Activated CD4-positive, alpha-beta T cell treated with anti-CD3 and anti-CD28 coated beads, Interleukin-2, amount 10 ng/mL, durations not matched to agents 24 days and 14 days (primary cell): Measurements from ENCODE around the gene SDR39U1. TPM values are rescaled to one million over a fixed set of nuclear protein-coding genes. Genes with fewer than 3 reads are reported as not detected.

Source experiments
- DNase-seq: peaks from one replicate; pipeline ENCODE4 v3.0.0; 2022
- H3K27ac Mint-ChIP-seq: one replicate; pipeline ENCODE4 v1.8.0; 2022; ENCODE audit warnings: mild to moderate bottlenecking, mixed read lengths
- H3K27me3 Mint-ChIP-seq: one replicate; pipeline ENCODE4 v1.8.0; 2022; ENCODE audit warnings: mixed read lengths
- H3K36me3 Mint-ChIP-seq: one replicate; pipeline ENCODE4 v1.8.0; 2022; ENCODE audit warnings: low read depth, mild to moderate bottlenecking, mixed read lengths
- H3K4me1 Mint-ChIP-seq: one replicate; pipeline ENCODE4 v1.8.0; 2021; ENCODE audit warnings: mixed read lengths
- H3K4me3 Mint-ChIP-seq: one replicate; pipeline ENCODE4 v1.8.0; 2022; ENCODE audit warnings: mild to moderate bottlenecking, moderate library complexity, mixed read lengths
- H3K9me3 Mint-ChIP-seq: one replicate; pipeline ENCODE4 v1.8.0; 2021; ENCODE audit warnings: mixed read lengths
- intact Hi-C: fragments of 100-400 bp; cut with micrococcal nuclease; formaldehyde crosslinking; loops from one replicate; pipeline ENCODE4 v1.15.1; 2023
- total RNA-seq: library from RNA; stranded (reverse); gene quantifications from 2 replicates; pipeline ENCODE4 v1.2.3, GENCODE V29; 2022

Gene SDR39U1
- total RNA-seq, 1 donor from 2014 or later = 49.7 TPM

- intact Hi-C loops = loop anchor here (10.0 kb wide), 1 partner anchor 324 kb away; the partner anchor contains the start of genes DCAF11 and NRL
- Mint-ChIP-seq H3K4me1 (peaks cover 67% of the 10 kb centered on the region), H3K9me3 (peaks cover 4% of the 10 kb centered on the region), H3K27me3 (peaks cover 2% of the 10 kb centered on the region), H3K36me3 (peaks cover 73% of the 10 kb centered on the region), H3K4me3 (no peak overlapping the region), H3K27ac (peak overlapping the region; percentile 17)
- DNase-seq = peak; percentile 50
Measured at GRCh38 chr14:24438223-24439097, 4.1 kb downstream of the SDR39U1 start.

GRCh38 chr14:24437736-24438067, 4.9 kb downstream of the SDR39U1 start:
- Mint-ChIP-seq H3K9me3 (no peaks in the 10 kb centered on the region), H3K27ac (peak overlapping the region; percentile 75), H3K36me3 (peaks cover 75% of the 10 kb centered on the region), H3K27me3 (peaks cover 2% of the 10 kb centered on the region), H3K4me3 (peak overlapping the region; percentile 24), H3K4me1 (peaks cover 65% of the 10 kb centered on the region)
- intact Hi-C loops = loop anchor here (10.0 kb wide), 1 partner anchor 323 kb away; the partner anchor contains the start of genes DCAF11 and NRL
- DNase-seq = peak; percentile 53

- peak overlapping the region; percentile 77 for H3K27ac Mint-ChIP-seq
- DNase-seq = peak; percentile 72
- H3K36me3 Mint-ChIP-seq = peaks cover 71% of the 10 kb centered on the region
- no peaks in the 10 kb centered on the region for H3K9me3 Mint-ChIP-seq
- H3K27me3 Mint-ChIP-seq = no peaks in the 10 kb centered on the region
- peak overlapping the region; percentile 58 for H3K4me3 Mint-ChIP-seq
- H3K4me1 Mint-ChIP-seq = peaks cover 61% of the 10 kb centered on the region
- intact Hi-C loops = loop anchor here (10.0 kb wide), 1 partner anchor 322 kb away; the partner anchor contains the start of genes DCAF11 and NRL
Measured at GRCh38 chr14:24437020-24437735, 5.4 kb downstream of the SDR39U1 start.

GRCh38 chr14:24436355-24437019, 6.1 kb downstream of the SDR39U1 start:
- Mint-ChIP-seq H3K4me1 (peaks cover 62% of the 10 kb centered on the region), H3K4me3 (peak overlapping the region; percentile 58), H3K27ac (peak overlapping the region; percentile 77), H3K9me3 (no peaks in the 10 kb centered on the region), H3K36me3 (peaks cover 72% of the 10 kb centered on the region), H3K27me3 (no peaks in the 10 kb centered on the region)
- intact Hi-C loops = loop anchor here (1.0 to 10.0 kb wide), 2 partner anchors 103 to 322 kb away; partner anchors contain the start of genes DCAF11 and NRL
- DNase-seq = peak; percentile 83

- intact Hi-C loops = loop anchor here (1.0 to 10.0 kb wide), 2 partner anchors 103 to 321 kb away; partner anchors contain the start of genes DCAF11 and NRL
- peaks cover 72% of the 10 kb centered on the region for H3K36me3 Mint-ChIP-seq
- H3K4me3 Mint-ChIP-seq = no peak overlapping the region
- DNase-seq = no peak
- H3K4me1 Mint-ChIP-seq = peaks cover 61% of the 10 kb centered on the region
- no peak overlapping the region for H3K27ac Mint-ChIP-seq
- H3K27me3 Mint-ChIP-seq = no peaks in the 10 kb centered on the region
- no peaks in the 10 kb centered on the region for H3K9me3 Mint-ChIP-seq
Measured at GRCh38 chr14:24435998-24436354, 6.6 kb downstream of the SDR39U1 start.

- intact Hi-C loops = loop anchor here (10.0 kb wide), 1 partner anchor 320 kb away; the partner anchor contains the start of genes DCAF11 and NRL
- H3K36me3 Mint-ChIP-seq = peaks cover 68% of the 10 kb centered on the region
Measured at GRCh38 chr14:24435192-24435810, 7.3 kb downstream of the SDR39U1 start.

GRCh38 chr14:24434676-24435075, 7.9 kb downstream of the SDR39U1 start:
- no peak overlapping the region for H3K4me3 Mint-ChIP-seq
- DNase-seq = no peak
- intact Hi-C loops = loop anchor here (10.0 kb wide), 1 partner anchor 320 kb away; the partner anchor contains the start of genes DCAF11 and NRL
- H3K4me1 Mint-ChIP-seq = peaks cover 55% of the 10 kb centered on the region
- no peaks in the 10 kb centered on the region for H3K9me3 Mint-ChIP-seq
- peaks cover 67% of the 10 kb centered on the region for H3K36me3 Mint-ChIP-seq
- H3K27ac Mint-ChIP-seq = no peak overlapping the region
- no peaks in the 10 kb centered on the region for H3K27me3 Mint-ChIP-seq

More at GRCh38 chr14:24435192-24435810, 7.3 kb downstream of the SDR39U1 start:
- Mint-ChIP-seq H3K4me1 (peaks cover 56% of the 10 kb centered on the region), H3K9me3 (no peaks in the 10 kb centered on the region), H3K27me3 (no peaks in the 10 kb centered on the region), H3K27ac (no peak overlapping the region), H3K4me3 (no peak overlapping the region)
- DNase-seq = no peak

- no peak for DNase-seq
- Mint-ChIP-seq H3K9me3 (no peaks in the 10 kb centered on the region), H3K4me1 (peaks cover 55% of the 10 kb centered on the region), H3K36me3 (peaks cover 60% of the 10 kb centered on the region), H3K27me3 (no peaks in the 10 kb centered on the region), H3K27ac (no peak overlapping the region), H3K4me3 (no peak overlapping the region)
- intact Hi-C loops = loop anchor here (10.0 kb wide), 1 partner anchor 319 kb away; the partner anchor contains the start of genes DCAF11 and NRL
Measured at GRCh38 chr14:24434036-24434435, 8.5 kb downstream of the SDR39U1 start.

- H3K27me3 Mint-ChIP-seq = no peaks in the 10 kb centered on the region
- H3K4me1 Mint-ChIP-seq = peaks cover 47% of the 10 kb centered on the region
- intact Hi-C loops = loop anchor here (10.0 kb wide), 1 partner anchor 318 kb away; the partner anchor contains the start of genes DCAF11 and NRL
- peaks cover 46% of the 10 kb centered on the region for H3K36me3 Mint-ChIP-seq
- DNase-seq = no peak
- H3K9me3 Mint-ChIP-seq = no peaks in the 10 kb centered on the region
- H3K27ac Mint-ChIP-seq = no peak overlapping the region
- H3K4me3 Mint-ChIP-seq = no peak overlapping the region
Measured at GRCh38 chr14:24432259-24433131, 10.1 kb downstream of the SDR39U1 start.

- Mint-ChIP-seq H3K36me3 (peaks cover 41% of the 10 kb centered on the region), H3K4me3 (peak overlapping the region; percentile 92), H3K9me3 (no peaks in the 10 kb centered on the region), H3K27ac (peak overlapping the region; percentile 94), H3K27me3 (no peaks in the 10 kb centered on the region), H3K4me1 (peaks cover 45% of the 10 kb centered on the region)
- DNase-seq = peak; percentile 97
- intact Hi-C loops = loop anchor here (1.0 to 10.0 kb wide), 5 partner anchors 11 to 317 kb away; partner anchors contain the start of genes DCAF11, NRL, SDR39U1 and TINF2
Measured at GRCh38 chr14:24431569-24432258, 10.9 kb downstream of the SDR39U1 start.

GRCh38 chr14:24430682-24431568, 11.7 kb downstream of the SDR39U1 start:
- Mint-ChIP-seq H3K4me1 (peaks cover 46% of the 10 kb centered on the region), H3K27ac (peak overlapping the region; percentile 94), H3K9me3 (no peaks in the 10 kb centered on the region), H3K36me3 (peaks cover 40% of the 10 kb centered on the region), H3K4me3 (peak overlapping the region; percentile 92), H3K27me3 (no peaks in the 10 kb centered on the region)
- intact Hi-C loops = loop anchor here (1.0 to 10.0 kb wide), 5 partner anchors 11 to 316 kb away; partner anchors contain the start of genes DCAF11, NRL, SDR39U1 and TINF2
- peak; percentile 92 for DNase-seq
